RWPE1 (cell line): Measurements from ENCODE around the gene CRELD1.

Experiments used
- CTCF ChIA-PET: fragments of 350-600 bp; sonication (Branson Sonifier 250); formaldehyde crosslinking; extraction: SDS; loops from one replicate; lab custom pipeline; 2021; lab: Yijun Ruan, JAX
- POLR2A ChIA-PET: fragments of 400-600 bp; formaldehyde crosslinking; extraction: SDS; loops from one replicate; lab custom pipeline; 2020; ENCODE audit warnings: antibody characterized with exemption; ENCODE audit not compliant: low non-redundant PET; lab: Yijun Ruan, JAX
- DNase-seq: peaks from one replicate; pipeline ENCODE4 v3.0.0; 2012; ENCODE audit warnings: low spot score
- H3K27ac ChIP-seq: fragments of 450-650 bp; 2 replicates; pipeline ENCODE4 v1.5.1; 2017
- TF ChIP-seq, protein P1 (sequence below): fragments of 450-650 bp; conservative IDR thresholded peaks from 2 replicates; pipeline ENCODE4 v1.5.1; 2017; ENCODE audit warnings: low read depth, mild to moderate bottlenecking

The CRELD1 gene

GRCh38 chr3:9913601-9914000, 20.0 kb upstream of the CRELD1 start:
- POLR2A ChIA-PET, result no interaction called here
- no peak for DNase-seq
- TF ChIP-seq, protein P1, sequence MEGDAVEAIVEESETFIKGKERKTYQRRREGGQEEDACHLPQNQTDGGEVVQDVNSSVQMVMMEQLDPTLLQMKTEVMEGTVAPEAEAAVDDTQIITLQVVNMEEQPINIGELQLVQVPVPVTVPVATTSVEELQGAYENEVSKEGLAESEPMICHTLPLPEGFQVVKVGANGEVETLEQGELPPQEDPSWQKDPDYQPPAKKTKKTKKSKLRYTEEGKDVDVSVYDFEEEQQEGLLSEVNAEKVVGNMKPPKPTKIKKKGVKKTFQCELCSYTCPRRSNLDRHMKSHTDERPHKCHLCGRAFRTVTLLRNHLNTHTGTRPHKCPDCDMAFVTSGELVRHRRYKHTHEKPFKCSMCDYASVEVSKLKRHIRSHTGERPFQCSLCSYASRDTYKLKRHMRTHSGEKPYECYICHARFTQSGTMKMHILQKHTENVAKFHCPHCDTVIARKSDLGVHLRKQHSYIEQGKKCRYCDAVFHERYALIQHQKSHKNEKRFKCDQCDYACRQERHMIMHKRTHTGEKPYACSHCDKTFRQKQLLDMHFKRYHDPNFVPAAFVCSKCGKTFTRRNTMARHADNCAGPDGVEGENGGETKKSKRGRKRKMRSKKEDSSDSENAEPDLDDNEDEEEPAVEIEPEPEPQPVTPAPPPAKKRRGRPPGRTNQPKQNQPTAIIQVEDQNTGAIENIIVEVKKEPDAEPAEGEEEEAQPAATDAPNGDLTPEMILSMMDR, result no peak
- H3K27ac ChIP-seq, result peak overlapping the region; percentile 91
- CTCF ChIA-PET, result interaction anchor here (0.8 to 1.1 kb wide), 3 partner anchors 19 to 65 kb away, joined by 3 to 5 read pairs (median 3); no protein-coding TSS in a partner anchor

DNA sequence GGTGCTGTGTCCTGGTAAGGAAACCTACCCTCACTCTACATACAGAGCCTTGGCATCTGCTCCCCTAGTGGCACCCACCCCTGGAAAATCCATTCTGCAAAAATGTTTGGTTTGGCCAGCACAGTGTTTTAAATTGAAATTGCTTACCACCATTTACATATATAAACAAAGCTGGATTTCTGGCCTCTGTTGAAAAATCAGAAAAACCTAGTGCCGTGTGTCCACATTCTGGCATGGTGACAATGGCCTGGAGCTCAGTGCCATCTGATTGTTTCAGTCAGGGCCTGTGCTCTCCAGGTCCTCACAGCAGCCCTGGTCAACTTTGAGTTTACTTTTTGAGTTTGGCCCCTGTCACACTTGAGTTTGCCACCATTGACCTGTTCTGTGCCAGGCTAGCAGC, 19.6 kb upstream of the CRELD1 start:
- TF ChIP-seq, protein P1, result no peak
- no peak for DNase-seq
- ChIA-PET CTCF (interaction anchor here (0.8 to 1.1 kb wide), 3 partner anchors 19 to 65 kb away, joined by 3 to 5 read pairs (median 3); no protein-coding TSS in a partner anchor), POLR2A (no interaction called here)
- H3K27ac ChIP-seq, result peak overlapping the region; percentile 91

- ChIA-PET CTCF (interaction anchor here (1.1 kb wide), 1 partner anchor 18 kb away, joined by 5 read pairs; no protein-coding TSS in a partner anchor), POLR2A (no interaction called here)
- no peak for DNase-seq
- peak overlapping the region; percentile 91 for H3K27ac ChIP-seq
- TF ChIP-seq, protein P1, result no peak
Measured at GRCh38 chr3:9914559-9915253, 18.9 kb upstream of the CRELD1 start.

DNA sequence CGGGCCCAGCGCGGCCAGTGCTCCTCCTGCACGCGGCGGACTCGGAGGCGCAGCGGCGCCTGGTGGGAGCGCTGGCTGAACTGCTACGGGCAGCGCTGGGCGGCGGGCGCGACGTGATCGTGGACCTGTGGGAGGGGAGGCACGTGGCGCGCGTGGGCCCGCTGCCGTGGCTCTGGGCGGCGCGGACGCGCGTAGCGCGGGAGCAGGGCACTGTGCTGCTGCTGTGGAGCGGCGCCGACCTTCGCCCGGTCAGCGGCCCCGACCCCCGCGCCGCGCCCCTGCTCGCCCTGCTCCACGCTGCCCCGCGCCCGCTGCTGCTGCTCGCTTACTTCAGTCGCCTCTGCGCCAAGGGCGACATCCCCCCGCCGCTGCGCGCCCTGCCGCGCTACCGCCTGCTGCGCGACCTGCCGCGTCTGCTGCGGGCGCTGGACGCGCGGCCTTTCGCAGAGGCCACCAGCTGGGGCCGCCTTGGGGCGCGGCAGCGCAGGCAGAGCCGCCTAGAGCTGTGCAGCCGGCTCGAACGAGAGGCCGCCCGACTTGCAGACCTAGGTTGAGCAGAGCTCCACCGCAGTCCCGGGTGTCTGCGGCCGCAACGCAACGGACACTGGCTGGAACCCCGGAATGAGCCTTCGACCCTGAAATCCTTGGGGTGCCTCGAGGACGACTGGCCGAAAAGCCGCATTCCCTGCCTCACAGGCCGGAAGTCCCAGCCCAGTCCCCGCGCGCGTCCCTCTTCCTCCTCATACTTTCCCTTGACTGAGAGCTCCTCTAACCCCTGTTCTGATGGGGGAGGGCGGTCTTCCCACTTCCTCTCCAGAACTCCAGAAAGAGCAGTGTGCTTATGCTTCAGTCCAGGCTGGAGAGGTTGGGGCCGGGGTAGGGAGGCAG, 18.1 kb upstream of the CRELD1 start:
- TF ChIP-seq, protein P1, result no peak
- peak overlapping the region; percentile 91 for H3K27ac ChIP-seq
- POLR2A ChIA-PET, result no interaction called here
- no peak for DNase-seq
- CTCF ChIA-PET, result no interaction called here

DNA sequence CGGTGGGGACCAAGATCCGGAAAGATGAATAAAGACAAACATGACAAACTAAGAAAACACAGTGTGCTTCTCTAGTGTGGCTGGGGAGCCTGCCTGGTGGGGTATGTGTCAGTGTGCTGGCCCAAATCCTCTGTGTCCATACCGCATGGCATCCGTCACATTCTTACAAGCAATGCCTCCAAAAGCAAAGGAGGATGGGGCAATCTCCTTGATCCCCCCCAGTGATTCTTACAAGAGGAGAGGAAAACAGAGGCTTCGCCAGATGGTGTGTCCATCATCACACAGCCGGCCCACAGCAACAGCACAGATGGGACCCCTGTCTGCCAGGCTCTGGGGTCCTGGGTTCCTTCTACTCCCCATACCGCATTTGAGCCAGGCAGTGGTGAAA, 17.3 kb upstream of the CRELD1 start:
- ChIA-PET CTCF (interaction anchor here (0.8 kb wide), 1 partner anchor 30 kb away, joined by 5 read pairs; no protein-coding TSS in a partner anchor), POLR2A (interaction anchor here (0.7 to 1.0 kb wide), 2 partner anchors 14 to 360 kb away, joined by 3 read pairs; partner anchors contain the start of gene IL17RE)
- peak overlapping the region; percentile 91 for H3K27ac ChIP-seq
- TF ChIP-seq, protein P1, result no peak
- no peak for DNase-seq
